Gastroesophageal sphincter (tissue), 2 donors: ENCODE data around the gene PLEKHG4B.

Source experiments
- EP300 ChIP-seq: sonication (generic); formaldehyde crosslinking; IDR thresholded peaks from one replicate; pipeline ENCODE4 v1.6.1; 2017; ENCODE audit warnings: antibody characterized with exemption, mild to moderate bottlenecking
- POLR2AphosphoS5 ChIP-seq: sonication (generic); formaldehyde crosslinking; IDR thresholded peaks from one replicate; pipeline ENCODE4 v1.6.1; 2017; ENCODE audit warnings: antibody characterized with exemption

DNA sequence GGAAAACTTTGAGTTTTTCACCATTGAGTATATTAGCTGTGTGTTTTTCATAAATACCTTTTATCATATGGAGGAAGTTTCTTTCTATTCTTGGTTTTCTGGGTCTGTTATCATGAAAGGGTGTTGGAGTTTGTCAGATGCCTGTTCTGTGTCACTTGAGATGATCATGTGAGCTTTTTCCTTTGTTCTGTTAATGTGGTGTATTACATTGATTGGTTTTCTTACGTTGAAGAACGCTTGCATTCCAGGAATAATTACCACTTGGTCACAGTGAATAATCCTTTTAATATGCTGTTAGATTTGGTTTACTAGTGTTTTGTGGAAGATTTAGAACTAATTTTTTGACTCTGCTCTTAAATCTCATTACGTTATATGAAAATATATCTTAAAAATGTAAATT lies 7.8 kb downstream of the PLEKHG4B start:
- TF ChIP-seq POLR2AphosphoS5 (no peak), EP300 (no peak)
